Ascending aorta (tissue), 2 donors: Measurements from ENCODE around the gene FOXP1. TPM values are rescaled to one million over a fixed set of nuclear protein-coding genes. Genes with fewer than 3 reads are reported as not detected.
A peak's percentile ranks its signal among the peaks of the same experiment; 100 is the strongest.

Experiments used
- DNase-seq, 2 donors: peaks; one replicate each; pipeline ENCODE4 v3.0.0-alpha.2; 2019; ENCODE audit warnings: low spot score in 2 of 2
- H3K27ac ChIP-seq, 2 donors: fragments of 200-600 bp; sonication (generic); one replicate each; pipeline ENCODE4 v1.5.1; 2016 to 2017; ENCODE audit warnings: mild to moderate bottlenecking in 1 of 2
- H3K27me3 ChIP-seq: fragments of 200-600 bp; sonication (generic); one replicate; pipeline ENCODE4 v1.5.1; 2017
- H3K36me3 ChIP-seq, 2 donors: fragments of 200-600 bp; sonication (generic); one replicate each; pipeline ENCODE4 v1.5.1; 2016
- H3K4me1 ChIP-seq, 2 donors: fragments of 200-600 bp; sonication (generic); one replicate each; pipeline ENCODE4 v1.5.1; 2016 to 2017; ENCODE audit warnings: mild to moderate bottlenecking in 1 of 2
- H3K4me3 ChIP-seq, 2 donors: fragments of 200-600 bp; sonication (generic); one replicate each; pipeline ENCODE4 v1.5.1; 2016 to 2017; ENCODE audit warnings: mild to moderate bottlenecking in 1 of 2
- H3K9me3 ChIP-seq, 2 donors: fragments of 200-600 bp; sonication (generic); one replicate each; pipeline ENCODE4 v1.5.1; 2016
- intact Hi-C: fragments of 100-400 bp; cut with DNase I; formaldehyde crosslinking; loops from one replicate; pipeline ENCODE4 v1.15.1; 2023
- total RNA-seq: library from RNA; depleted of rRNA; stranded (reverse); fragments of >200 nt; gene quantifications from one replicate; pipeline ENCODE4 v1.1.0, GENCODE V29; 2016
- TF ChIP-seq, protein P1 (sequence below), 3 experiments: fragments of 200-600 bp in 2 of 3; fragments of 450-650 bp in 1 of 3; sonication (generic) in 2 of 3; IDR thresholded peaks; one replicate each; pipeline ENCODE4 v1.5.1; 2016 to 2019; ENCODE audit warnings: antibody characterized with exemption in 3 of 3, mild to moderate bottlenecking in 1 of 3, moderate library complexity in 1 of 3

Gene FOXP1
- total RNA-seq, 1 donor from 2014 or later: 171 TPM

DNA sequence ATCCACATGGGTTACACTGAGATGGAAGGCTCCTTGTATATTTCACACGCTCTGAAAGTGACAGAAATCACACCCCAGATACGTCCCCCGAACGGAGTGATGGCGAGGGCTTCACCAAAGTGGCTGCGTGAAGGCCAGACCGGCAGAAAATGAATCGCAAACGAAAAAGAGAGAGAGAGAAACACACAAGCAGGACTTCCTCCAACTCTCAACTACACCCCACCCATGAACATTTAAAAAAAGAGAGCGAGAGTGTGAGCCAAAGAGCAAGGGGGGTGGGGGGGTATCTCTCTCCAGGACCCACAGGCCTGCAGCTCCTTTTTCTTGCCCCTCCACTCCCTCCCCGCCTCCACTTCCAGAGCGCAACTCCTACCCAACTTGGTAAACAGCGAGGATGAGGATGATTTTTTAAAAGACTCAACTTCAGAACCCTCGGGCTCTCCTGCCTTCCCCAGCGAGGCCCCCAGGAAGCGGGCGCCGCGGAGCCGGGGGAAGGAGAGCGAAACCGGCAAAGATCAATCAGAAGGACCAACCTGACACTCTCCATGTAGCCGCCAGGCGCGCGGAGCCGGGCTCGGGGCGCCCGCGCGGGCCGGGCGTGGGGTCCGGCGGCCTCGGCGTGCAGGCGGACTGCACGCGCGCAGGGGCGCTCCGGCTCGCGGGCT, 519.1 kb downstream of the FOXP1 start:
- H3K4me1 ChIP-seq: peaks cover 3 to 41% of the 10 kb centered on the region in 2 donors
- peak in 1 of 2 donors; percentile 76 for DNase-seq
- peak overlapping the region; percentile 95 to 98 for H3K27ac ChIP-seq

DNA sequence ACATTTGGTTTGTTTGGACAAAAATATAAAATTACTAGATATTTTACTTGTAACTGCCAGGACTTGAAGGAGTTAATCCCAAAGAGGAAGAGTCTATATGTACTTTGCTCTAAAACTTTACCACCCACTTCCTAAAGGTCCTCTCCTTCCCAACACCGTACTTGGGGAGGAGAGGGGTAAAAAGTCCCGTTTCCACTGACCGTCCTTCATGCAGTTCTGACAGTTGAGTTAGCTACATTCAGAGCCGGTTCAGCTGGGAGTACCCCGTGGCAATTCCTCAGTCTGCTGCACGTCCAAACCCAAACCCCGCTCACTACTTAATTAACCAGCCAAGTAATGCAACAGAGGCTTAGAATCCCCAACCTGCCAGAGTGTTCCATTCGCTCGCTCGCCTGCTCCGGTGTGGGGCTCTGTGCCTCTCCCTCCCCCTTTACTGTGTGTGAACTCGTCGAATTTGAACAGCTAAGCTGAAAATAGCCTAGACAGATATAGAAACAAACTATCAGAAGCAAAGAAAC, 519.7 kb downstream of the FOXP1 start:
- intact Hi-C loops: loop anchor here (1.0 to 5.0 kb wide), 8 partner anchors 37 to 517 kb away; no protein-coding TSS in a partner anchor
- Histone ChIP-seq H3K9me3 (no peaks in the 10 kb centered on the region), H3K36me3 (no peaks in the 10 kb centered on the region), H3K4me1 (peaks cover 3 to 43% of the 10 kb centered on the region in 2 donors), H3K27me3 (no peaks in the 10 kb centered on the region), H3K27ac (peak overlapping the region; percentile 95 to 98), H3K4me3 (peak overlapping the region; percentile 66 to 80)
- TF ChIP-seq, protein P1, sequence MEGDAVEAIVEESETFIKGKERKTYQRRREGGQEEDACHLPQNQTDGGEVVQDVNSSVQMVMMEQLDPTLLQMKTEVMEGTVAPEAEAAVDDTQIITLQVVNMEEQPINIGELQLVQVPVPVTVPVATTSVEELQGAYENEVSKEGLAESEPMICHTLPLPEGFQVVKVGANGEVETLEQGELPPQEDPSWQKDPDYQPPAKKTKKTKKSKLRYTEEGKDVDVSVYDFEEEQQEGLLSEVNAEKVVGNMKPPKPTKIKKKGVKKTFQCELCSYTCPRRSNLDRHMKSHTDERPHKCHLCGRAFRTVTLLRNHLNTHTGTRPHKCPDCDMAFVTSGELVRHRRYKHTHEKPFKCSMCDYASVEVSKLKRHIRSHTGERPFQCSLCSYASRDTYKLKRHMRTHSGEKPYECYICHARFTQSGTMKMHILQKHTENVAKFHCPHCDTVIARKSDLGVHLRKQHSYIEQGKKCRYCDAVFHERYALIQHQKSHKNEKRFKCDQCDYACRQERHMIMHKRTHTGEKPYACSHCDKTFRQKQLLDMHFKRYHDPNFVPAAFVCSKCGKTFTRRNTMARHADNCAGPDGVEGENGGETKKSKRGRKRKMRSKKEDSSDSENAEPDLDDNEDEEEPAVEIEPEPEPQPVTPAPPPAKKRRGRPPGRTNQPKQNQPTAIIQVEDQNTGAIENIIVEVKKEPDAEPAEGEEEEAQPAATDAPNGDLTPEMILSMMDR (IDR thresholded peaks at IDR 0.05): no peak
- peak in 1 of 2 donors; percentile 68 for DNase-seq

More for the DNA sequence above, 519.1 kb downstream of the FOXP1 start:
- intact Hi-C loops: loop anchor here (1.0 to 5.0 kb wide), 8 partner anchors 36 to 516 kb away; no protein-coding TSS in a partner anchor
- TF ChIP-seq, protein P1 (IDR thresholded peaks at IDR 0.05): peak in 1 of 3 experiments; percentile 51
- Histone ChIP-seq H3K9me3 (no peaks in the 10 kb centered on the region), H3K4me3 (peak overlapping the region; percentile 66 to 80), H3K27me3 (no peaks in the 10 kb centered on the region), H3K36me3 (no peaks in the 10 kb centered on the region)

GRCh38 chr3:71062952-71063772, 520.4 kb downstream of the FOXP1 start:
- DNase-seq: no peak
- Histone ChIP-seq H3K27ac (peak overlapping the region; percentile 95 to 98), H3K36me3 (no peaks in the 10 kb centered on the region), H3K27me3 (no peaks in the 10 kb centered on the region), H3K4me1 (peaks cover 3 to 38% of the 10 kb centered on the region in 2 donors), H3K4me3 (peak overlapping the region; percentile 66 to 80), H3K9me3 (no peaks in the 10 kb centered on the region)
- intact Hi-C loops: loop anchor here (5.0 kb wide), 4 partner anchors 36 to 346 kb away; no protein-coding TSS in a partner anchor
- TF ChIP-seq, protein P1 (IDR thresholded peaks at IDR 0.05): no peak

- peaks cover 3 to 38% of the 10 kb centered on the region in 2 donors for H3K4me1 ChIP-seq
- peak overlapping the region; percentile 95 to 98 for H3K27ac ChIP-seq
- H3K9me3 ChIP-seq: no peaks in the 10 kb centered on the region
- TF ChIP-seq, protein P1 (IDR thresholded peaks at IDR 0.05): no peak
- no peaks in the 10 kb centered on the region for H3K36me3 ChIP-seq
- H3K27me3 ChIP-seq: no peaks in the 10 kb centered on the region
- intact Hi-C loops: loop anchor here (5.0 kb wide), 4 partner anchors 35 to 345 kb away; no protein-coding TSS in a partner anchor
- no peak for DNase-seq
- peak overlapping the region; percentile 66 to 80 for H3K4me3 ChIP-seq
Measured at GRCh38 chr3:71062037-71062932, 521.2 kb downstream of the FOXP1 start.

DNA sequence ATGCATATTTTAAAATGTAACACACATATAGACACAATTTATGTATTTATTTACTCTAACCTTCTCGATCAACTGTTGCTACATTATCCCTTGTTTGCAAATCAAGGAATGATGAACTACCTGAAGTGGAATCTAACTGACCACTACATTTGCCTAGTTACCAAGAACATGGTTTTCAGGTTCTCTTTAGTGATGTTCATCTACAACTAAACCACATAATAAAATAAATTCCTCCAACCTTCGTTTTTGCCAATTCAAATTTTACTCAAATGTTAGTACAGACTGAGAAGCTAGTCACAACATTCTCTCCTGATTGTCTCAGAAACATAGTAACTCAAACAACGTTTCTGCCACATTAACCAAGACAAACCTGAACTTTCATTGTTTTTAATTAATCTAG, 521.9 kb downstream of the FOXP1 start:
- intact Hi-C loops: loop anchor here (5.0 kb wide), 4 partner anchors 34 to 344 kb away; no protein-coding TSS in a partner anchor
- Histone ChIP-seq H3K9me3 (no peaks in the 10 kb centered on the region), H3K27ac (peak overlapping the region; percentile 95 to 98), H3K4me3 (peak overlapping the region; percentile 66 to 80), H3K27me3 (no peaks in the 10 kb centered on the region), H3K4me1 (peaks cover 4 to 35% of the 10 kb centered on the region in 2 donors), H3K36me3 (no peaks in the 10 kb centered on the region)
- TF ChIP-seq, protein P1 (IDR thresholded peaks at IDR 0.05): no peak
- DNase-seq: no peak
